Thymus (tissue), 11 donors: ENCODE results near the gene MPPED2. TPM values are rescaled to one million over a fixed set of nuclear protein-coding genes. Genes with fewer than 3 reads are reported as not detected.

Source experiments
- DNase-seq, 9 donors: peaks; one replicate each; pipeline ENCODE4 v3.0.0-alpha.2; 2013; ENCODE audit warnings: low spot score in 9 of 9, low read depth in 6 of 9, missing footprints in 1 of 9
- H3K27ac ChIP-seq, 2 donors: one replicate each; pipeline ENCODE4 v1.5.1; 2013; ENCODE audit warnings: control low read depth in 1 of 2, low read depth in 1 of 2, low read length in 1 of 2, mild to moderate bottlenecking in 1 of 2, moderate library complexity in 1 of 2
- H3K27me3 ChIP-seq, 2 donors: one replicate each; pipeline ENCODE4 v1.5.1; 2013; ENCODE audit warnings: low read length in 1 of 2; ENCODE audit not compliant: control insufficient read depth in 2 of 2, insufficient read depth in 1 of 2
- H3K36me3 ChIP-seq, 2 donors: one replicate each; pipeline ENCODE4 v1.5.1; 2013; ENCODE audit warnings: low read length in 1 of 2, mild to moderate bottlenecking in 1 of 2, moderate library complexity in 1 of 2; ENCODE audit not compliant: control insufficient read depth in 2 of 2, insufficient read depth in 2 of 2
- H3K4me1 ChIP-seq, 2 donors: one replicate each; pipeline ENCODE4 v1.5.1; 2013; ENCODE audit warnings: low read length in 2 of 2; ENCODE audit not compliant: control insufficient read depth in 2 of 2, insufficient read depth in 2 of 2
- H3K4me3 ChIP-seq, 2 donors: one replicate each; pipeline ENCODE4 v1.5.1; 2013; ENCODE audit warnings: low read length in 2 of 2, control low read depth in 1 of 2, mild to moderate bottlenecking in 1 of 2
- H3K9me3 ChIP-seq, 2 donors: one replicate each; pipeline ENCODE4 v1.5.1; 2013; ENCODE audit warnings: low read length in 1 of 2, mild to moderate bottlenecking in 1 of 2; ENCODE audit not compliant: control insufficient read depth in 2 of 2, insufficient read depth in 1 of 2
- WGBS: extraction: QIAGEN DNeasy Blood & Tissue Kit; methylation state at CpG from one replicate; pipeline ENCODE4 v1.1.7; 2013; 5-methylcytosine and 5-hydroxymethylcytosine counted together
- polyA plus RNA-seq: library from polyadenylated mRNA; stranded (reverse); fragments of 200-250 nt; gene quantifications from one replicate; pipeline ENCODE4 v1.2.3, GENCODE V29; 2013
- total RNA-seq: library from RNA; stranded (reverse); fragments of 120-200 nt; gene quantifications from one replicate; pipeline ENCODE4 v1.2.4, GENCODE V29; 2013
- donor health status: healthy.

Gene MPPED2
- total and polyA plus RNA-seq, 2 donors: 1.1 to 6.2 TPM

GRCh38 chr11:30451626-30452025 lies 134.5 kb downstream of the MPPED2 start:
- no peak overlapping the region for H3K27ac ChIP-seq
- WGBS: 69% methylated on average over 5 of the region's 5 CpGs

DNA sequence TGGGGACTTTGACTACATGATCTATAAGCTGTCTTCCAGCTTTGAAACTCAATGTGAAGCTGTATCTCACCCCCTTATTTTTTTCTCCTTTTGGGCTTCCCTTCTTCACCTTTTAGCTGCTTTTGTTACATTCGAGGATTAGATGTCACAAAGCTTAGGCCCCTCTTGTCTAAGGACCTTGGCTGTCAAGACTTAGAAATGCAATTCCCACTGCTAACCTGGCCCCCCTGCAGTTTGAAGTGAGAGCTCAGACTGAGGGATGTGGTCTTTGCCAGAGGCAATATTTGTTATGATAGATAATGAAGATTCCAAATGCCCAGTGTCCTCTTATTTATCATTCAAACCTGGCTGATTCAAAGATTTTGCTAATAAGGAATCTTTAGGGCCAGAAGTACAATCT lies 135.0 kb downstream of the MPPED2 start:
- H3K4me3 ChIP-seq: no peak overlapping the region
- H3K27me3 ChIP-seq: no peaks in the 10 kb centered on the region
- H3K36me3 ChIP-seq: no peaks in the 10 kb centered on the region
- WGBS: 92% methylated on average over 1 of the region's 1 CpG
- H3K9me3 ChIP-seq: no peaks in the 10 kb centered on the region
- DNase-seq: no peak
- H3K4me1 ChIP-seq: no peaks in the 10 kb centered on the region
- no peak overlapping the region for H3K27ac ChIP-seq

More at GRCh38 chr11:30451626-30452025, 134.5 kb downstream of the MPPED2 start:
- no peak for DNase-seq
- no peak overlapping the region for H3K4me3 ChIP-seq
- H3K27me3 ChIP-seq: no peaks in the 10 kb centered on the region
- no peaks in the 10 kb centered on the region for H3K36me3 ChIP-seq
- H3K9me3 ChIP-seq: no peaks in the 10 kb centered on the region
- H3K4me1 ChIP-seq: no peaks in the 10 kb centered on the region

DNA sequence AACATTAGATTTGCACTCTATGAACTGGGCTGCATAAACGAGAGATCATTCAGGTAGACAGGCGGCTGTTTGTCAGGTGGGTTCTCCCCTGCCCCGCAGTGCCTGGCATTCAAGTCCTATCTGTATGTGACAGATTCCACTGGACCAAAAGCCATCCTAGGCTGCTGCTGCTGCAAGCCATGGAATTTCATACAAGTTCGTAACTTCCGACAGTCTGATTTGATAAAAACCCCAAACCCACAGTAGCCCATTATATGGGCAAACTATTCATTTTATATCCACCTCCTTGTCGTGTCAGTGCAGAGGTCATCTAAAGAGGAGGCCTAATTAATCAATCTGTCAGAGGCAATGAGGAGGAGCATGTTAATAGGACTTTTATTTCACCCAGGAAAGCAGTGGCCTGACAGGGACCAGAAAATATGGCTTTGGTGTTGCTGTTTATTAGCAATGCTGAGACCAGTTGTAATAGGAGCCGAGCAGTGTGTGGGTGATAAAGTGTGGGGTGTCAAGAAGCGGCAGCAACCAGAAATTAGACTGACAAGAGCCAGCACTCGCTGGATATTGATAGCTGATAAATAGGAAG lies 139.0 kb downstream of the MPPED2 start:
- H3K4me3 ChIP-seq: no peak overlapping the region
- no peak for DNase-seq
- H3K27me3 ChIP-seq: no peaks in the 10 kb centered on the region
- WGBS: 95% methylated on average over 9 of the region's 9 CpGs
- no peaks in the 10 kb centered on the region for H3K4me1 ChIP-seq
- H3K9me3 ChIP-seq: no peaks in the 10 kb centered on the region
- no peak overlapping the region for H3K27ac ChIP-seq
- no peaks in the 10 kb centered on the region for H3K36me3 ChIP-seq

- H3K4me1 ChIP-seq: no peaks in the 10 kb centered on the region
- no peaks in the 10 kb centered on the region for H3K36me3 ChIP-seq
- H3K27ac ChIP-seq: no peak overlapping the region
- H3K9me3 ChIP-seq: no peaks in the 10 kb centered on the region
- no peak overlapping the region for H3K4me3 ChIP-seq
- 94% methylated on average over 7 of the region's 7 CpGs for WGBS
- no peaks in the 10 kb centered on the region for H3K27me3 ChIP-seq
- DNase-seq: no peak
Observed at GRCh38 chr11:30446520-30446919, 139.6 kb downstream of the MPPED2 start.

- H3K4me1 ChIP-seq: no peaks in the 10 kb centered on the region
- no peak for DNase-seq
- no peaks in the 10 kb centered on the region for H3K9me3 ChIP-seq
- H3K27ac ChIP-seq: no peak overlapping the region
- 47% methylated on average over 2 of the region's 2 CpGs for WGBS
- H3K4me3 ChIP-seq: no peak overlapping the region
- H3K36me3 ChIP-seq: no peaks in the 10 kb centered on the region
- no peaks in the 10 kb centered on the region for H3K27me3 ChIP-seq
Observed at GRCh38 chr11:30445056-30445455, 141.1 kb downstream of the MPPED2 start.

- H3K27me3 ChIP-seq: no peaks in the 10 kb centered on the region
- no peak overlapping the region for H3K27ac ChIP-seq
- WGBS: 94% methylated on average over 4 of the region's 4 CpGs
- H3K36me3 ChIP-seq: no peaks in the 10 kb centered on the region
- H3K9me3 ChIP-seq: no peaks in the 10 kb centered on the region
- DNase-seq: no peak
- no peak overlapping the region for H3K4me3 ChIP-seq
- H3K4me1 ChIP-seq: no peaks in the 10 kb centered on the region
Observed at GRCh38 chr11:30440510-30440909, 145.6 kb downstream of the MPPED2 start.

- WGBS: 77% methylated on average over 3 of the region's 3 CpGs
- no peak for DNase-seq
- no peak overlapping the region for H3K4me3 ChIP-seq
- no peak overlapping the region for H3K27ac ChIP-seq
- H3K36me3 ChIP-seq: no peaks in the 10 kb centered on the region
- no peaks in the 10 kb centered on the region for H3K4me1 ChIP-seq
- no peaks in the 10 kb centered on the region for H3K27me3 ChIP-seq
- H3K9me3 ChIP-seq: no peaks in the 10 kb centered on the region
Observed at GRCh38 chr11:30436801-30437200, 149.4 kb downstream of the MPPED2 start.

DNA sequence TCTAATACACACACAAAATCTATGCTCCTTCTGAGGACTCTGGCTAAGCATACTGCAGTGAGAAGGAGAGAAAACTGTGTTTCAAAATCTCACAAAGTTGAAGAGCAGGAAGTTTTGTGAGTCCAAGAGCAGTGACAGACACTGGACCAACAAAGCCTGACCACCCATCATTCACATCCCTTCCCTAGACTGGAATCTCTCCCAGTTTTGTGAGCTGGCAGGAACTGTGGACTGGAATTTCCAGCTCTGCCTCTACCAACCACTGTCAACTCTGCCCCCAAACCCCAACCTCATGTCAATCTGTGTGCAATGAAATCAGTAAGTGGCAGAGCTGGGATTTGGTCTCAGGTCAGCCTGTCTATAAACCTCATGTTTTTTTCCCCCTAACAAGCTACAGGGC lies 150.7 kb downstream of the MPPED2 start:
- no peak overlapping the region for H3K4me3 ChIP-seq
- no peaks in the 10 kb centered on the region for H3K27me3 ChIP-seq
- H3K9me3 ChIP-seq: no peaks in the 10 kb centered on the region
- H3K4me1 ChIP-seq: no peaks in the 10 kb centered on the region
- no peak for DNase-seq
- no peaks in the 10 kb centered on the region for H3K36me3 ChIP-seq
- no peak overlapping the region for H3K27ac ChIP-seq

DNA sequence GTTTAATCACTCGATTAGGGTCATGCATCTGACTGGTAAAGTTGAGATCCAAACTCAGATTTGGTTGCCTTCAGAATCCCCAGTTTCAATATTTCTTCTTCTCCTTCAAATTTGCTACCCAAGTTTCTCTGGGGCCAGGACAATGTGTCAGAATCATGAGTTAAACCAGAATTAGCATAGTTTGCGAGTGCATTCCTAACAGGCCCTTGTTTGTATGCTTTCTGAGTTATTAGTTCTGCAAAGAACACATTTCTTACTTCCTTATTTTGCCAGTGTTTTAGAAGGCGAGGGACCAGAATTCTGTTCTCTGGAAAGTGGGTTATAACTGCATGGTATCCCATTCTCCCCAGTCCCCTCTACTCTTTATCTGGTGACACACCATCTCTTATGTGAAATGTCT lies 151.3 kb downstream of the MPPED2 start:
- H3K4me3 ChIP-seq: no peak overlapping the region
- no peaks in the 10 kb centered on the region for H3K36me3 ChIP-seq
- DNase-seq: no peak
- no peaks in the 10 kb centered on the region for H3K9me3 ChIP-seq
- 94% methylated on average over 3 of the region's 3 CpGs for WGBS
- no peaks in the 10 kb centered on the region for H3K27me3 ChIP-seq
- no peak overlapping the region for H3K27ac ChIP-seq
- no peaks in the 10 kb centered on the region for H3K4me1 ChIP-seq

DNA sequence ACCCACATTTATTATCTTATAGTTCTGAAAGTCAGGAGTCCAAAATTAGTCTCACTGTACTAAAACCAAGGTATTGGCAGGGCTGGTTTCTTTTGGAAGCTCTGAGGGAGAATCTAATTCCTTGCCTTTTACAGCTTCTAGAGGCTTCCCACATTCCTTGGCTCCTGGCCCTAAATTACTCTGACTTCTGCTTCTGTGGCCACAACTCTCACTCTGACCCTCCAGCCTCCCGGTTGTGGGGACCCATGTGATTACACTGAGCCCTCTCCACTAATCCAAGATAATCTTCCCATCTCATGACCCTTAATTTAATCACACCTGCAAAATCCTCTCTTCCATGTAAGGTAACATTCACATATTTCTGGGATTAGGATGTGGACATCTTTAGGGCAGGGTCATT lies 152.3 kb downstream of the MPPED2 start:
- 87% methylated on average over 1 of the region's 1 CpG for WGBS
- Histone ChIP-seq H3K4me1 (no peaks in the 10 kb centered on the region), H3K27ac (no peak overlapping the region), H3K36me3 (no peaks in the 10 kb centered on the region), H3K4me3 (no peak overlapping the region), H3K27me3 (no peaks in the 10 kb centered on the region), H3K9me3 (no peaks in the 10 kb centered on the region)
- DNase-seq: no peak
